Measurements from ENCODE around the gene KRT39.
"Not testable (repeated sequence)": the region's sequence is repeated elsewhere in the genome, so short reads cannot be mapped to it uniquely, and the experiment has no call there.

KRT39 gene

GRCh38 chr17:41009936-41010335 is 43.2 kb upstream of the KRT39 start:
- DNase-seq (ENCODE audit: low read depth in 2 of 2) = no peak
- TF ChIP-seq CTCF (IDR thresholded peaks at IDR 0.05; ENCODE audit: low read depth, low read length) = no peak
- no peak overlapping the region for H3K4me3 ChIP-seq (replicated peaks in 1 of 2; ENCODE audit: low read depth in 2 of 2, low read length in 2 of 2)

- DNase-seq (ENCODE audit: low read depth in 2 of 2) = no peak
- no peak overlapping the region for H3K4me3 ChIP-seq (replicated peaks in 1 of 2; ENCODE audit: low read depth in 2 of 2, low read length in 2 of 2)
- TF ChIP-seq CTCF (IDR thresholded peaks at IDR 0.05; ENCODE audit: low read depth, low read length) = no peak
Measured at GRCh38 chr17:41009301-41009760, 42.6 kb upstream of the KRT39 start.

GRCh38 chr17:41008811-41009210 is 42.1 kb upstream of the KRT39 start, which contains the start of gene KRTAP3-1:
KRTAP3-1 (minus strand) TSS chr17:41009128; CDS start chr17:41009074, 54 bp downstream.
- no peak within 1 kb of the TSS for H3K4me3 ChIP-seq (replicated peaks in 1 of 2; ENCODE audit: low read depth in 2 of 2, low read length in 2 of 2)
- DNase-seq (ENCODE audit: low read depth in 2 of 2) = no peak
- no peak for TF ChIP-seq CTCF (IDR thresholded peaks at IDR 0.05; ENCODE audit: low read depth, low read length)

GRCh38 chr17:41004397-41004796 is 37.6 kb upstream of the KRT39 start:
- no peak overlapping the region for H3K4me3 ChIP-seq (replicated peaks in 1 of 2; ENCODE audit: low read depth in 2 of 2, low read length in 2 of 2)
- no peak for DNase-seq (ENCODE audit: low read depth in 2 of 2)
- no peak for TF ChIP-seq CTCF (IDR thresholded peaks at IDR 0.05; ENCODE audit: low read depth, low read length)

- no peak overlapping the region for H3K4me3 ChIP-seq (replicated peaks in 1 of 2; ENCODE audit: low read depth in 2 of 2, low read length in 2 of 2)
- no peak for TF ChIP-seq CTCF (IDR thresholded peaks at IDR 0.05; ENCODE audit: low read depth, low read length)
- DNase-seq (ENCODE audit: low read depth in 2 of 2) = no peak
Measured at GRCh38 chr17:41003926-41004325, 37.2 kb upstream of the KRT39 start.

GRCh38 chr17:41002814-41003213 is 36.1 kb upstream of the KRT39 start:
- peak in 1 of 2 donors; percentile 16 for DNase-seq (ENCODE audit: low read depth in 2 of 2)
- no peak for TF ChIP-seq CTCF (IDR thresholded peaks at IDR 0.05; ENCODE audit: low read depth, low read length)
- H3K4me3 ChIP-seq (replicated peaks in 1 of 2; ENCODE audit: low read depth in 2 of 2, low read length in 2 of 2) = no peak overlapping the region

GRCh38 chr17:41001795-41002194 is 35.0 kb upstream of the KRT39 start:
- no peak for DNase-seq (ENCODE audit: low read depth in 2 of 2)
- H3K4me3 ChIP-seq (replicated peaks in 1 of 2; ENCODE audit: low read depth in 2 of 2, low read length in 2 of 2) = no peak overlapping the region
- no peak for TF ChIP-seq CTCF (IDR thresholded peaks at IDR 0.05; ENCODE audit: low read depth, low read length)

GRCh38 chr17:40999563-40999962 is 32.8 kb upstream of the KRT39 start, which contains the start of gene KRTAP3-2:
KRTAP3-2 (minus strand) TSS chr17:40999906; CDS start chr17:40999853, 53 bp downstream.
- not testable (repeated sequence) for DNase-seq (ENCODE audit: low read depth in 2 of 2); H3K4me3 ChIP-seq (replicated peaks in 1 of 2; ENCODE audit: low read depth in 2 of 2, low read length in 2 of 2)

All from cardiac fibroblast (primary cell).